H9 (cell line): ENCODE results near the gene ZBTB45. TPM values are rescaled to one million over a fixed set of nuclear protein-coding genes. Genes with fewer than 3 reads are reported as not detected.
A peak's percentile ranks its signal among the peaks of the same experiment; 100 is the strongest.

Experiments
- DNase-seq: peaks from one replicate; pipeline ENCODE4 v3.0.0-alpha.2; 2017
- H2AFZ ChIP-seq: one replicate; pipeline ENCODE4 v1.6.1; 2013; ENCODE audit warnings: mild to moderate bottlenecking, low read length, control low read depth, moderate library complexity
- H2AK5ac ChIP-seq: 2 replicates; pipeline ENCODE4 v1.6.1; 2013; ENCODE audit warnings: low read length, control low read depth, mixed read lengths; ENCODE audit not compliant: insufficient read length
- H2BK120ac ChIP-seq: one replicate; pipeline ENCODE4 v1.6.1; 2013; ENCODE audit warnings: low read depth, mild to moderate bottlenecking, low read length, control low read depth, inconsistent platforms; ENCODE audit not compliant: poor library complexity, severe bottlenecking
- H2BK12ac ChIP-seq: 2 replicates; pipeline ENCODE4 v1.6.1; 2013; ENCODE audit warnings: low read length, control low read depth, mixed read lengths, low read depth; ENCODE audit not compliant: insufficient read length
- H2BK15ac ChIP-seq: 2 replicates; pipeline ENCODE4 v1.6.1; 2013; ENCODE audit warnings: low read depth, low read length, control low read depth
- H2BK20ac ChIP-seq: one replicate; pipeline ENCODE4 v1.6.1; 2013; ENCODE audit warnings: low read depth, mild to moderate bottlenecking, low read length, control low read depth, inconsistent platforms; ENCODE audit not compliant: poor library complexity, severe bottlenecking
- H2BK5ac ChIP-seq: 2 replicates; pipeline ENCODE4 v1.6.1; 2013; ENCODE audit warnings: low read length, control low read depth, mixed read lengths; ENCODE audit not compliant: insufficient read length
- H3K14ac ChIP-seq: 2 replicates; pipeline ENCODE4 v1.6.1; 2013; ENCODE audit warnings: low read length, control low read depth; ENCODE audit not compliant: insufficient read depth
- H3K18ac ChIP-seq: 2 replicates; pipeline ENCODE4 v1.6.1; 2013; ENCODE audit warnings: low read depth, mild to moderate bottlenecking, mixed read lengths, low read length, control low read depth; ENCODE audit not compliant: insufficient read length
- H3K23ac ChIP-seq: 2 replicates; pipeline ENCODE4 v1.6.1; 2013; ENCODE audit warnings: low read length, control low read depth, mixed read lengths, low read depth; ENCODE audit not compliant: insufficient read length
- H3K23me2 ChIP-seq: 2 replicates; pipeline ENCODE4 v1.6.1; 2013; ENCODE audit warnings: low read depth, mild to moderate bottlenecking, mixed read lengths, low read length, control low read depth; ENCODE audit not compliant: insufficient read length, poor library complexity, severe bottlenecking
- H3K27ac ChIP-seq: 2 replicates; pipeline ENCODE4 v1.5.1; 2013; ENCODE audit warnings: low read length, control low read depth, mixed read lengths, low read depth; ENCODE audit not compliant: insufficient read length
- H3K27me3 ChIP-seq: 2 replicates; pipeline ENCODE4 v1.6.1; 2013; ENCODE audit warnings: low read length, control low read depth, inconsistent platforms; ENCODE audit not compliant: insufficient read depth
- H3K4ac ChIP-seq: 2 replicates; pipeline ENCODE4 v1.6.1; 2013; ENCODE audit warnings: low read depth, mild to moderate bottlenecking, control low read depth, inconsistent platforms, low read length, moderate library complexity
- H3K4me1 ChIP-seq: 2 replicates; pipeline ENCODE4 v1.6.1; 2013; ENCODE audit warnings: low read length, control low read depth, inconsistent platforms; ENCODE audit not compliant: insufficient read depth
- H3K4me2 ChIP-seq: 2 replicates; pipeline ENCODE4 v1.6.1; 2013; ENCODE audit warnings: low read length, control low read depth, mixed read lengths; ENCODE audit not compliant: insufficient read length, insufficient read depth
- H3K56ac ChIP-seq: 2 replicates; pipeline ENCODE4 v1.6.1; 2013; ENCODE audit warnings: low read depth, mild to moderate bottlenecking, mixed read lengths, low read length, control low read depth; ENCODE audit not compliant: insufficient read length
- H3K79me1 ChIP-seq: 2 replicates; pipeline ENCODE4 v1.6.1; 2013; ENCODE audit warnings: low read depth, mild to moderate bottlenecking, moderate library complexity, low read length, control low read depth, inconsistent platforms; ENCODE audit not compliant: insufficient read depth, poor library complexity, severe bottlenecking
- H3K79me2 ChIP-seq: 2 replicates; pipeline ENCODE4 v1.6.1; 2013; ENCODE audit warnings: low read length, control low read depth, inconsistent platforms; ENCODE audit not compliant: insufficient read depth
- H3K9ac ChIP-seq: 2 replicates; pipeline ENCODE4 v1.6.1; 2013; ENCODE audit warnings: low read length, control low read depth, mixed read lengths; ENCODE audit not compliant: insufficient read length; ENCODE audit errors: extremely low read depth
- H3K9me3 ChIP-seq: one replicate; pipeline ENCODE4 v1.6.1; 2013; ENCODE audit warnings: low read depth, low read length, inconsistent platforms; ENCODE audit not compliant: control insufficient read depth
- H3T11ph ChIP-seq: one replicate; pipeline ENCODE4 v1.6.1; 2013; ENCODE audit warnings: mild to moderate bottlenecking, low read length, control low read depth, inconsistent platforms
- H4K20me1 ChIP-seq: one replicate; pipeline ENCODE4 v1.6.1; 2013; ENCODE audit not compliant: control insufficient read depth, insufficient read length, insufficient read depth
- H4K5ac ChIP-seq: 2 replicates; pipeline ENCODE4 v1.6.1; 2013; ENCODE audit warnings: low read depth, mild to moderate bottlenecking, mixed read lengths, low read length, control low read depth; ENCODE audit not compliant: insufficient read length
- H4K8ac ChIP-seq: replicated peaks from 2 replicates; pipeline ENCODE4 v1.6.1; 2013; ENCODE audit warnings: low read length, control low read depth, mixed read lengths, low read depth; ENCODE audit not compliant: insufficient read length
- H4K91ac ChIP-seq: 2 replicates; pipeline ENCODE4 v1.6.1; 2013; ENCODE audit warnings: low read depth, mild to moderate bottlenecking, moderate library complexity, mixed read lengths, low read length, control low read depth; ENCODE audit not compliant: insufficient read length
- H3K27ac Mint-ChIP-seq, 3 experiments: 2 replicates in 2 of 3; 3 replicates in 1 of 3; pipeline ENCODE4 v1.8.0; 2020 to 2021; ENCODE audit warnings: mixed read lengths in 3 of 3, mild to moderate bottlenecking in 1 of 3, moderate library complexity in 1 of 3
- H3K27me3 Mint-ChIP-seq: 2 replicates; pipeline ENCODE4 v1.8.0; 2021; ENCODE audit warnings: low read depth, mild to moderate bottlenecking, moderate library complexity, mixed read lengths
- H3K36me3 Mint-ChIP-seq, 3 experiments: 2 replicates in 2 of 3; 3 replicates in 1 of 3; pipeline ENCODE4 v1.8.0; 2020 to 2021; ENCODE audit warnings: low read depth in 3 of 3, mixed read lengths in 3 of 3; ENCODE audit not compliant: insufficient read depth in 1 of 3
- H3K4me1 Mint-ChIP-seq, 2 experiments: 2 replicates each; pipeline ENCODE4 v1.8.0; 2020; ENCODE audit warnings: mixed read lengths in 2 of 2
- H3K4me3 Mint-ChIP-seq, 2 experiments: 2 replicates in 1 of 2; 3 replicates in 1 of 2; pipeline ENCODE4 v1.8.0; 2020 to 2021; ENCODE audit warnings: mild to moderate bottlenecking in 2 of 2, mixed read lengths in 2 of 2, moderate library complexity in 1 of 2
- H3K9me3 Mint-ChIP-seq, 2 experiments: 2 replicates in 1 of 2; 3 replicates in 1 of 2; pipeline ENCODE4 v1.8.0; 2020; ENCODE audit warnings: mild to moderate bottlenecking in 2 of 2, mixed read lengths in 2 of 2, moderate library complexity in 1 of 2
- CTCF ChIP-seq: fragments of 200-600 bp; sonication (generic); conservative IDR thresholded peaks from 3 replicates; pipeline ENCODE4 v1.8.0; 2021; ENCODE audit warnings: antibody characterized with exemption, mild to moderate bottlenecking
- WGBS: extraction: QIAGEN DNeasy Blood & Tissue Kit; methylation state at CpG from one replicate; pipeline ENCODE4 v1.1.7; 2013; ENCODE audit warnings: missing lambda C conversion rate, low lambda C conversion rate, mixed read lengths; ENCODE audit not compliant: insufficient read length; ENCODE audit errors: extremely low coverage; 5-methylcytosine and 5-hydroxymethylcytosine counted together
- total RNA-seq: library from RNA; stranded (reverse); gene quantifications from 2 replicates; pipeline ENCODE4 v1.2.1, GENCODE V29; 2021

ZBTB45 gene
- total RNA-seq, 1 experiment from 2014 or later, result 18.7 TPM

GRCh38 chr19:58555920-58556621, 36.5 kb upstream of the ZBTB45 start:
- Histone ChIP-seq H2AFZ (no peak overlapping the region), H3K9me3 (no peaks in the 10 kb centered on the region), H3K27ac (no peak overlapping the region), H2BK15ac (no peak overlapping the region), H2AK5ac (no peak overlapping the region), H3K4me2 (no peak overlapping the region), H3K9ac (no peak overlapping the region), H3K23me2 (peaks cover 16% of the 10 kb centered on the region), H2BK20ac (no peak overlapping the region), H3K56ac (no peak overlapping the region), H4K91ac (no peak overlapping the region), H4K20me1 (no peaks in the 10 kb centered on the region), H3K27me3 (no peaks in the 10 kb centered on the region), H3K23ac (no peak overlapping the region), H4K5ac (no peak overlapping the region), H3T11ph (no peak overlapping the region), H3K14ac (no peak overlapping the region), H4K8ac (no peak overlapping the region), H3K4me1 (no peaks in the 10 kb centered on the region), H2BK120ac (no peak overlapping the region), H2BK5ac (no peak overlapping the region), H3K79me1 (no peaks in the 10 kb centered on the region), H2BK12ac (no peak overlapping the region), H3K79me2 (peaks cover 8% of the 10 kb centered on the region; the same call in 1 of the 2 replicates), H3K4ac (no peak overlapping the region), H3K18ac (no peak overlapping the region)
- H3K4me3 Mint-ChIP-seq, result peak overlapping the region; percentile 96 to 99
- peaks cover 26 to 45% of the 10 kb centered on the region in 2 experiments for H3K4me1 Mint-ChIP-seq
- H3K27ac Mint-ChIP-seq, result peak overlapping the region; percentile 74 to 87 (median 86); a peak in 6 of 7 replicates
- DNase-seq, result no peak
- TF ChIP-seq CTCF, result no peak
- no peaks in the 10 kb centered on the region; a peak in 2 of 5 replicates for H3K9me3 Mint-ChIP-seq
- peaks cover 22 to 57% (median 40%) of the 10 kb centered on the region in 3 experiments; a peak in 6 of 7 replicates for H3K36me3 Mint-ChIP-seq
- peaks cover 1% of the 10 kb centered on the region; the same call in 1 of the 2 replicates for H3K27me3 Mint-ChIP-seq
- WGBS, result no CpG with 5 or more reads among the region's 16 CpGs
